HG03108 (cell line): ENCODE data around the gene C5AR2.
"Not testable (repeated sequence)": the region's sequence is repeated elsewhere in the genome, so short reads cannot be mapped to it uniquely, and the experiment has no call there.

Experiments used
- ATAC-seq: cut with Tn5 transposase; IDR thresholded peaks from one replicate; pipeline ENCODE4 v1.9.1; 2021; ENCODE audit warnings: moderate library complexity; ENCODE audit not compliant: unreplicated experiment

Gene C5AR2

GRCh38 chr19:47383890-47384289, 51.9 kb downstream of the C5AR2 start:
- not testable (repeated sequence) for ATAC-seq

- ATAC-seq: not testable (repeated sequence)
Measured at GRCh38 chr19:47384533-47384932, 52.6 kb downstream of the C5AR2 start.

GRCh38 chr19:47386582-47386981, 54.6 kb downstream of the C5AR2 start:
- ATAC-seq: not testable (repeated sequence)

GRCh38 chr19:47387623-47388022, 55.6 kb downstream of the C5AR2 start:
- ATAC-seq: not testable (repeated sequence)

GRCh38 chr19:47388721-47389120, 56.7 kb downstream of the C5AR2 start:
- ATAC-seq: not testable (repeated sequence)

- no peak for ATAC-seq
Measured at GRCh38 chr19:47389150-47389556, 57.2 kb downstream of the C5AR2 start.

- no peak for ATAC-seq
Measured at GRCh38 chr19:47390533-47391488, 58.8 kb downstream of the C5AR2 start.

GRCh38 chr19:47391510-47392223, 59.7 kb downstream of the C5AR2 start:
- ATAC-seq: no peak
